Measurements from ENCODE around the gene ZNF511.

DNA sequence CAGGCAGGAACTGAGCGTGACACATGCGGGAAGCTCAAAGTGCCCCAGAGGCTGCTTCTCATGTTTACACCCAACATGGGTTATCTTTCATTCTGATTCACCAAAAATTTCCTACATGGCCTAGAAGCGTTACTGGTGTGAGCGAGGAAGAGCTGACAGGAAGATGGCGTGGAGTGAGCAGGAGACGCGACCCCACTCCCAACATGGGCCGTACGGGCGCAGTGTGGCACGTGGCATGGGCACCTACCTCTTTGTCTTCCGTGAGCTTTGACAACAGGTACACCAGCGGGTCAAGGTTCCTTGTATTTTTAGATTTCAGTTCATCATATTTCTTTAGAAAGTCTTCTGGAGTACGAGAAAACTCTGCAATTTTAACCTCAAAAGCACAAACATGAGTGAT lies 9.0 kb upstream of the ZNF511 start:
- TF ChIP-seq EP300 (IDR thresholded peaks at IDR 0.05; ENCODE audit: borderline replicate concordance) (no peak), TAF1 (IDR thresholded peaks at IDR 0.05; ENCODE audit: low read depth) (no peak), EGR1 (IDR thresholded peaks at IDR 0.05) (no peak)
- TF ChIP-seq, protein P1, sequence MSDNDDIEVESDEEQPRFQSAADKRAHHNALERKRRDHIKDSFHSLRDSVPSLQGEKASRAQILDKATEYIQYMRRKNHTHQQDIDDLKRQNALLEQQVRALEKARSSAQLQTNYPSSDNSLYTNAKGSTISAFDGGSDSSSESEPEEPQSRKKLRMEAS (IDR thresholded peaks at IDR 0.05), result no peak
